ENCODE measurements around the gene SIDT1.

SIDT1 gene

DNA sequence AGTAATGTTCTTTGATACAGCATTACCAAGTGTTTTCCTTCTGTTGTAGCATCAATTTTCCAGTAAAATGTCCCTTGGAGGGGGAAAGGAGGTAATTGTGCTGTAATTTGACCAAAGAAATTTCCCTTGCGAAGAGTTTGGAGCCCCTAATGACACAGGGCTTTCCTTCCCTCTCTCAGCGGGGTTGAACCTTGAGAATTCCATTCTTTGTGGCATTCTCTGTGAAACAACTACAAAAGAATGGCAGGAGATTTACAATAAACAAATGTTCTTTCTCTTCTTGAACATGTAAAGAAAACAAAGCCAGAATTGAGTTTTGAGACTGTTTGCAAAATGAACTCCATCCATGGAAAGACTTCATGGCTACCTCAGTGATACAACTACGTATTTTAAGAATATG lies 53.4 kb downstream of the SIDT1 start:
- DNase-seq (ENCODE audit: low read depth, low spot score), result no peak

DNA sequence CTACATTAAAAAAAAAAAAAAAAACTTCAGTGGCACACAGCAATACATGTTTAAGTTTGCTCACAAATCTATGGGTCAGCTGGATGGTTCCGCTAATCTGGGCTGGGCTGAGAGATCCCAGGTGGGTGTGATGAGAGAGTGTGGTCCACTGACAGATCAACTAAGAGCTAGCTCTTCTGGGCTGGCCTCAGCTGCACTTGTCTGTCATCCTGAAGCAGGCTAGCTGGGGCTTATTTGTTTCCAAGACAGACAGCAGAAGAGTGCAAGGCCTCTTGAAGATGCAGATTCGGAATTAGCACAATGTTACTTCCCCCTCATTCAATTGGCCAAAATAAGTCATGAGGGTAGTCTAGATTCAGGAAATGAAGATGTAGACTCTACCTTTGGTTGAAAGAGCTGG lies 56.5 kb downstream of the SIDT1 start:
- DNase-seq (ENCODE audit: low read depth, low spot score), result no peak
- no peak overlapping the region for H3K4me3 ChIP-seq (ENCODE audit: low read length)

More for the DNA sequence above, 53.4 kb downstream of the SIDT1 start:
- H3K4me3 ChIP-seq (ENCODE audit: low read length), result no peak overlapping the region

DNA sequence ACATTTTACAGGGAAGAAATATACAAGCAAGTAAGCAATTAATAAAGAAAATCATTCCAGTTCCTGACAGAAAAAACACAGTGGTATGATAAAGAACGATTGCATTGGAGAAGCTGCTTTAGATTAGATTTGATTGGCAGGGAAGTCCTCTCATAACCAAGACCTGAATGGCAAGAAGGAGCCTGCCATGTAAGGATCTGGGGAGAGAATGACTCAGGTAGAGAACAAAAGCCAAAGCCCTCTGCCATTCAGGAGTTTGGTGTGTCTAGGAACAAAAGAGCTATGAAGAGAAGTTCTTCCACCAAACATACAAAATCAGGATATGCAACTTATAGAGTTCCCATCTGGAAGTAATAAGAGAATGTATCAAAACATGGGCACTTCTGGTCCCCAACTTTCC lies 57.6 kb downstream of the SIDT1 start:
- DNase-seq (ENCODE audit: low read depth, low spot score), result no peak
- H3K4me3 ChIP-seq (ENCODE audit: low read length), result no peak overlapping the region

DNA sequence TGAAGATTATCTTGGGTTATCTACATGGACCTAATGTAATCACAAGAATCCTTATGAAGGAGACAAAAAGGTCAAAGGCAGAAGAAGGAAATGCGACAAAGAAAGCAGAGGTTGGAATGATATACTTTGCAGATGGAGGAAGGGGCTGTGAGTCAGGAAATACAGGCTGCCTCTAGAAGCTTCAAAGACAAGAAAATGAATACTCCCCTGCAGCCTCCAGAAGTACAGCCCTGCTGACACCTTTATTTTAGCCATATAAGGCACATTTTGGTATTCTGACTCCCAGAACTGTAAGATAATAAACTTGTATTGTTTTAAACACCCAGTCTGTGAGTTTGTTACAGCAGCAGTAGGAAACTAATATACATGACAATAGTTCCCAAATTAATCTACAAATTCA lies 58.6 kb downstream of the SIDT1 start:
- peak overlapping the region; percentile 28 for H3K4me3 ChIP-seq (ENCODE audit: low read length)
- peak; percentile 67 for DNase-seq (ENCODE audit: low read depth, low spot score)

DNA sequence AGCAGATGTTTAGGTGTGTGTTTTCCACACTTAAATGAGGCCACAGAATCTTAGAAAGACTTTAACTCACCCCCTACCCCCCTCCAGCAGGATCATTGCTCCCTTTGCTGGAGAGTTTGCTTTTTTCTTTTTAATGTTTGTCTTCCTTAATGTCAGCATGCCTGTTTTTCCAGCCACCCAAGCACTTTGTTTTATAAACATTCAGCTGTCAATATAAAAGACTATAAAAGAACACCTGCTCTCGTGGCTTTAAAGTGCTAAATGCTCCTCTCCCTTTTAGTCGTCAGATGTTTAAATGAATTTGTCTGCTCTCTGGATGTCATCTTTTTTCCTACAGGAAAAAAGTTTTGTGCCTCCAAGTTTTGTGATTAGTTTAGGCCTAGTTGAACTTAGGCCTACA lies 61.7 kb downstream of the SIDT1 start:
- H3K4me3 ChIP-seq (ENCODE audit: low read length), result no peak overlapping the region
- no peak for DNase-seq (ENCODE audit: low read depth, low spot score)

DNA sequence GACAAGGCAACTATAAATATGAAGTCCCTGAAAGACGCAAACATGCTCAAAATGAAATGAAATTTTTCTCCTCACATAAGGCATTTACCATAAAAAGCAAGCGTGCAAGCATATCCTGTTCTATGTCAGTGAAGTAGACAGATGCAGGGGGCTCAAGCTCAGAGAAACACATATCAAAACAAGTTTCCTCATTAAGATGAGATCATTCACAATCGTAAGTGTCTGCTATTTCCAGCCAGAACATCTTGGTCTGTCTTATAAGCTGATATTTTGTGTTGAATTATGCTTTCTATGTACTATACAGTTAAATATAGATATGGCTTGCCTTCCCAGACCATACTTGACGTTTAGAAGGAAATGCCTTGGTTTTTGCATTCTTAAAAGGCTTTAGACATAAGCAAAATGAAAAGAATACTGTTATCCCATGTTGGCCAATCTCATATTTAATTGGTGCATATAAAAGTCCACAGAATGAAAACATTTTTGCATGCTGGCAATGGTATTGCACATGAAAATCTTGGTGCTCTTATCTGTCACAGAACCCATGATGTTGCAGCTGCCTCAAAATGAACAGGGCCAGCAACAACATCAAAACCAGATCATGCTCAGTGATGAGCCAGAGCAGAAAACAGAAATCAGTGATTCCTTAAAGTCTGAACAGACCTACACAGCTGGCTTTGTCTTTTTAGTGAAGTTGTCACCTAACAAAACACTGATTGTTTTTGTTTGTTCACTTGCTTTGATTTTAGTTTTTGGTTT lies 65.4 kb downstream of the SIDT1 start:
- DNase-seq (ENCODE audit: low read depth, low spot score), result no peak
- H3K4me3 ChIP-seq (ENCODE audit: low read length), result no peak overlapping the region

DNA sequence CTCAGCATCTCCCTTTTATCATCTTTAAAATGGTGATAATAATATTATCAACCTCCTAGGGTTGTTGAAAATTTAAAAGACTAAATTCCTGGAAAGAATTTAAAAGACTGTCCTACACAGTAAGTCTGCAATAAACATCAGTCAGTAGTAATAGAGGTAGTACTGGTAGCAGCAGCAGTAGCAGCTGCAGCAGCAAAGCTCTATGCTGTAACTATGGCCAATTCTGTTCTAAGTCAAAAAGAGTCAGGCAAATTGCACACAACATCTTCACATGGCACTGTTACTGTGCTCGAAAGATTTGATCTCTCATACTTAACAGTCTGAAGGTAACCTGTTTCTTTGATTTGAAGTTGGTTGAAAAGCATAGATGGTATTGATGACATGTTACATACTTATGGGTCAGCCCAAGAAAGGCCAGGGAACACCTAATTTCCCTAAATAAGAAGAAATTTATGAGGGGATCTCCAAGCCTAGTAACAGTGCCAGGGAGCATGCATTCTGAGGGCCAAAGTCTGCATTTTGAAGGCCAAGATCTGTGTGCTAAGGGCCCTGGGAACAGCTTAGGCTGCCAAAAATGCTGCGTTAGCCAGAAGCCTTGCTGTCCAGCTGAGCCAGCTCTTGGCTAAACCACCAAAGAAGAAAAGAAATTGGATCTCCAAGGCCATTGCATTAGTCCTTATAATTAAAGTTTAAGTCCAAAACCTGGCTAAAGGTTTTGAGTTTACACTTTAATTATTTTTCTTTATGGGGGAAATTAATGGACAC lies 68.2 kb downstream of the SIDT1 start:
- no peak overlapping the region for H3K4me3 ChIP-seq (ENCODE audit: low read length)
- DNase-seq (ENCODE audit: low read depth, low spot score), result no peak

DNA sequence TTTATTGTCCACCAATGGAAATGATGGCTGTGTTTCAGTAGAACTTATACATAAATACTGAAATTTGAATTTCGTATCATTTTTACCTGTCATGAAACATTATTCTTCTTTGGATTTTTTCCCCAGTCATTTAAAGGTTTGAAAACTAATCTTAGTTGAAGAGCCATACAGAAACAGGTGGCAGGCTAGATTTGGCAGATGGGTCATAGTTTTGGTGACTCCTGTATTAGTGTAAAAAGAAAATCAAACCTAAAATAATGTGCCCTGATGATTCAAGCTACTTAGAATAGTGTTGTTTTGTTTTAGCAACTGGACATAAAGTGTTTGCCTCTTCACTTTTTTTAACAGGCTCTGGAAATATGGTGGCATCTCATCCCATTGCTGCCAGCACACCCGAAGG lies 68.9 kb downstream of the SIDT1 start:
- H3K4me3 ChIP-seq (ENCODE audit: low read length), result no peak overlapping the region
- no peak for DNase-seq (ENCODE audit: low read depth, low spot score)

DNA sequence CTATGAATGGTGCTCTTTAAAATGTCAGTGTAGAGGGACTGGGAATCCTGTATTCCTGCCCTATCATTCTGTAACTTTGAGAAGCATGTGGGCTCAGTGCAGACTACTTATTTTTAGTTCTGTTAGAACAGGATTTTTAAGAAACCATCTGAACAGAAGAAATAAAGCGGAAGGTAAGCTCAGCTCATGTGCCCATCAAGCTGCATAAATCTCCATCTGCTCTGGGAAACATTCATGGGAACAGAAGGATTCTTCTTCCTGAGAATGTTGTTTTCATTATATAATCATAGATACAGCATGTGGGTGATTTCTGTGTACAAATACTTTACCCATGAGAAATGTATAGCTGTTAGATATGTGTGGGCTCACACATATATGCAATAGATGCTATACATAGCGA lies 69.9 kb downstream of the SIDT1 start:
- H3K4me3 ChIP-seq (ENCODE audit: low read length), result no peak overlapping the region
- DNase-seq (ENCODE audit: low read depth, low spot score), result no peak

DNA sequence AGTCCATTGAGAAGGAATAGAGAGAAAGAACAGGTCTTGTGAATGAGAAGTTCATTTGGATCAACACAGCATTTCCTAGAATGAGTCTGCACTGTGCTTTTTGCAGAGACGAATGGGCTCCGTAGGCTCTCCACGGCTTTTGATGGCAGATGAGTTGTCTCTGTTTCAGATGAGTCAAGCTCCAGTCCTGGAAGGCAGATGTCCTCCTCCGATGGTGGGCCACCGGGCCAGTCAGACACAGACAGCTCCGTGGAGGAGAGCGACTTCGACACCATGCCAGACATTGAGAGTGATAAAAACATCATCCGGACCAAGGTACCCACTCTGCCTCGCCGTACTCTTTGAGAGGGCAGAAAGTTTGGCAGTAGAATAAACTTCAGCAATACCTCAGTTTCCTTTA lies 70.5 kb downstream of the SIDT1 start:
- H3K4me3 ChIP-seq (ENCODE audit: low read length), result no peak overlapping the region
- no peak for DNase-seq (ENCODE audit: low read depth, low spot score)

DNA sequence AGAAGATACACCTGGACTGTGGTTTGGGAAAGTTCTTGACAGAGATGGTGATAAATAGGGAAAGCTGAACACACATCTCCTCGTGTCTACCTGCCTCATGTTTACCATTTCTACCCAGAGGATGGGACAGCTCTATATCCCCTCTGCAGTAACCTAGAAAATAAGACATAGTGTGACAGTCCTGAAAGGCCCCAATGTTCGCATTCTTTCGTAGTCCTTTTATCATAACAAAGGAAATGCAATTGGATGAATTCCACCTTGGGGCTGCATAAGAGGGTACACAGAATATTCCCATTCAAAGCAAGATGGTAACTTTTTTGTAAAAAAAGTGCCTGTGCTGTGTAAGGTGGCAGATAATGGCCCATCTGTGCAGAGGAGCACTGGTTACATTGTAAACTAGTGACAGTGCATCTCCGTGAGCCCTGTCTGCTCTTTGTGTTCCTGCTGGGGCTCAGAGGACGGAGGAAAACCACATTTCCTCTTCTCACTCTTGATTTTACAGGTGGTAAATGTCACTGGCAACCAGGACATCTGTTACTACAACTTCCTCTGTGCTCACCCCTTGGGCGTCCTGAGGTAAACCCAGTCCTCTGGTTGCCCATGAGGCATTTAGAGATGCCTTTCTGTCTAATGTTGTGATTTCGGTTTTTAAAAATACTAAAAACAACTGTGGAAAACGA lies 74.3 kb downstream of the SIDT1 start:
- peak overlapping the region; percentile 21 for H3K4me3 ChIP-seq (ENCODE audit: low read length)
- DNase-seq (ENCODE audit: low read depth, low spot score), result peak; percentile 98

DNA sequence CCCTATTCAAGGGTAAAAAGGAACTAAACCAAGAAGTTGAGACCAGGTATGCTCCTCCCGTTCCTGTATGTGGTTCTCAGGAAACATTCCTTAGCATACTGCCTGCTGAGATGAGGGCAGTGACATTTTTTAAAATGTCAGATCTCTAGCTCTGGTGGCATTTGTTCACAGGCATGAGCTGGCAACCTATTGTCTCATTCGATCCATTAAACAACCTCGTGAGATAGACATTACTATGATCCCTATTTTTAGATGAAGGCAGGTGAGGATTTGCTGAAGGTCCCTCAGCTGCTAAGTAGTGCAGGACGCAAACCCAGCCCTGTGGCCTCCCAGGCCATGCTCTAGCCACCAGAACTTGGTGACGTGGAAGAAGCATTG lies 74.9 kb downstream of the SIDT1 start:
- peak overlapping the region; percentile 15 for H3K4me3 ChIP-seq (ENCODE audit: low read length)
- no peak for DNase-seq (ENCODE audit: low read depth, low spot score)

DNA sequence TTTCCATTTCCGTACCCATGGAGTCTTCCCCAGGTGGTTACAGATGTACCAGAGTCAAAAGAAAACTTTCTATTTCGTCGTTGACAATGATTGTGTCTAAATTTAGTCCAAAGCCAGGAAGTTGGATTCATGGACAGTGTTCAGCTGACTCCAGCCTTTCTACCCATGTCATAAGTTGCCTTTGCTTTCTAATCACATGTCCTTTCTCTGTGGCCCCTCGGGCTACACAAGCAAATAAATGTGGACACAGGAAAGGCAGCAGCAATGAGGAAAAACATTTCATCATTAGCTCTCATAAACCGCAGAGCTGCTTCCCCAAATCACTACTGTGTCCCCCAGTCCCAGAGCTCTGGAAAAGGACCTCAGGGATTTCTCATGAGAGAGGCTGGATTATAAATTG lies 82.0 kb downstream of the SIDT1 start:
- no peak for DNase-seq (ENCODE audit: low read depth, low spot score)
- H3K4me3 ChIP-seq (ENCODE audit: low read length), result no peak overlapping the region

DNA sequence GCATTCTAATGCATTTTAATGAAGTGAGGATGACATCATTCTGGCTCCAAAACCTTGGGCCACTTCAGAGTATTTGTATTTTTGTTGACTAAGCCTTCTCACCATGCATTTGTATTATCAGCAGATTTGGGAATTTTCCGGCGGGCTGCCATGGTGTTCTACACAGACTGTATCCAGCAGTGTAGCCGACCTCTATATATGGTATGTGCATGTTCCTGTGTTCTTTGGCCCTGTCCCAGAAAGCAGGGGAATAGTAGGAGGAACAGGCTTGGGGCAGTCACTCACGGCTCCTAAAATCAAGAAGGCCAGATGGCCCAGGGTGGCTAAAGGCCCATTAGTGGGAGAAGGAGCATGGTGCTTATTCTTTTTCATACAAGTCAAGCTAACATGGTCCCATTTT lies 83.6 kb downstream of the SIDT1 start:
- no peak overlapping the region for H3K4me3 ChIP-seq (ENCODE audit: low read length)
- no peak for DNase-seq (ENCODE audit: low read depth, low spot score)

DNA sequence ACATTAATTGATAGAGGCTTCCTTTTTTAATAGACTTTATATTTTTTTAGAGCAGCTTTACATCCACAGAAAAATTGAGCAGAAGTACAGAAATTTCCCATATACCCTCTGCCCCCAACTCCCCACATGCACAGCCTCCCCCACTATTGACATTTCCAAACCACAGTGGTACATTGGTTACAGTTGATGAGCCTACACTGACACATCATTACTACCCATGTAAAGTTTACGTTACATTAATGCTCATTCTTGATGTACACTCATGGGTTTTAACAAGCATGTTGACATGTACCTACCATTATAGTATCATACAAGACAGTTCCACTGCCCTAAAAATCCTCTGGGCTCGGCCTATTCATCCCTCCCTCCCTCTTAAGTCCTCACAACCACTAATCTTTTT lies 85.4 kb downstream of the SIDT1 start:
- DNase-seq (ENCODE audit: low read depth, low spot score), result no peak
- H3K4me3 ChIP-seq (ENCODE audit: low read length), result no peak overlapping the region

DNA sequence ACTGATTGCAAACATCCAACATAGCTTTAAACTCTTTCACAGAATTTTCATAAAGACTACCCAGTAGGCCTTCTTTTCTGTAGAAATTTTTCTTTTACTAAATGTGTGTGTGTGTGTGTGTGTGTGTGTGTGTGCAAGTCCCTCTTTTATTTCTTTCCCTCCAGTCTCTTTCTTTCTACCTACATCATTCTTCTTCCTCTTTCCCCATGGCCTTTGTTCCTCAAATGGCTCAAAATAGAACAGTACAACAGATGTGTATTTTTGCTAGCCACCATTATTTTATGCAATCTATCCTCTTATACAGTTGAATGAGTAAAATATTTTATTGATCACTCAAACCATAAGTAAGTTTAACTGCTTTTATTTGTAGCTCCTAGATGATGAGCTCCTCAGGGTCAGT lies 87.7 kb downstream of the SIDT1 start:
- H3K4me3 ChIP-seq (ENCODE audit: low read length), result no peak overlapping the region
- no peak for DNase-seq (ENCODE audit: low read depth, low spot score)

DNA sequence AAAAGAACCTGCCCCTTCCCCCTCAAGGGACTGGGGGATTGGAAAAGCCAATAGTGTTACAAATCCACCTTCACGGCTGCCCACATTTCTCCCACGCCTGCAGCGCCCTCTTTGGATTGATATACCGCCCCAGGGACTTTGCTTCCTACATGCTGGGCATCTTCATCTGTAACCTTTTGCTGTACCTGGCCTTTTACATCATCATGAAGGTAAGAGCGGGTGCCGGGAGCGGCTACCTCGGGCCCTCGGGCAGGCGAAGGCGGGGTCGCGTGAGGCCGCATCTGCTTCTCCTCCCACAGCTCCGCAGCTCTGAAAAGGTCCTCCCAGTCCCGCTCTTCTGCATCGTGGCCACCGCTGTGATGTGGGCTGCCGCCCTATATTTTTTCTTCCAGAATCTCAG lies 91.0 kb downstream of the SIDT1 start:
- no peak overlapping the region for H3K4me3 ChIP-seq (ENCODE audit: low read length)
- no peak for DNase-seq (ENCODE audit: low read depth, low spot score)

DNA sequence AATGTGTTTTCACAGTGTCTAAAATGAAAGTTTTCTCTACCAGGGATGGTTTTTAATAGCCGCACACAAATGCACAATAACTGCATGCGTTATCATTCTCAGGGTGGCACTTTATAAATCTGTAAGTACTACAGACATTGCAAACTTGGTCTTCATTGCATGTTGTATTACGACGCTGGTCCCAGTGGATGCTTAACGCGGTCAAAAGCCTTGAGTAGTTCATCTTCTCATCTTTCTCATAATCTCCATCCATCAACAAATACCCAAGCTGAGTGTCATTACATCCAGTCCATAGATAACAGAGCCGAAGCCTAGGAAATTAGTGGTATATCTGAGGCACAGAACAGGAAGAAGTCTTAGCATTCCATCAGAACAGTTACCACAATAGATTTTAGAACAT lies 91.5 kb downstream of the SIDT1 start:
- H3K4me3 ChIP-seq (ENCODE audit: low read length), result no peak overlapping the region
- DNase-seq (ENCODE audit: low read depth, low spot score), result no peak

DNA sequence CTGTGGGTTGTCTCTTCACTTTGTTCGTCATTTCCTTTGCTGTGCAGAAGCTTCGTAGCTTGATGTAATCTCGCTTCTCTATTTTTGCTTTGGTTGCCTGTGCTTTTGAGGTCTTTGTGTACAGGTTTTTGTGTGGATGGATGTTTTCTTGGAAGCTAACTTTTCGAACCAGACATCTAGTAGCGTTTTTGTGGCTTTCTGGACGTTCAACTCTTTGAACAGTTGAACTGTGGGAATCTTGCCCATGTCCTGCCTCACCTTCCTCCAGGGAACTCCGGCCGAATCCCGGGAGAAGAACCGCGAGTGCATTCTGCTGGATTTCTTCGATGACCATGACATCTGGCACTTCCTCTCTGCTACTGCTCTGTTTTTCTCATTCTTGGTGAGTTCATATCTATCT lies 93.5 kb downstream of the SIDT1 start:
- DNase-seq (ENCODE audit: low read depth, low spot score), result no peak
- H3K4me3 ChIP-seq (ENCODE audit: low read length), result no peak overlapping the region
